Measurements from ENCODE around the gene MICA.

DNA sequence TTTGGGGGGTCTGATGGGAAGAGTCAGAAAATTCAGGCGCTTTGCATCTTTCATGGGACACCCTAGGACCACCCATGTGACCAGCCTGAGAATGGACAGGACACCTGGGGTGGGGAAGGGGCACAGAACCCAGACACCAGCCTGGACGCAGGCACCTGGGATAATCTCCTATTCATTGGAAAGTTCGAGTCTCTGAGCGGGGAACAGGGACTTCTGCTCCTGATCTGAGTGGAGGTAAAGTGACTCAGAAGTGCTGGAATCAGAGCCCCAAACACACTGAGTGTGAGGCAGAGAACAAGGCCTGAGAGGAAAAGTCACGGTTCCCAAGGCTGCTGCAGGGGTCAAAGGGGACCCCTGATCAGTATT, 47.8 kb upstream of the MICA start:
- TF ChIP-seq, protein P1, sequence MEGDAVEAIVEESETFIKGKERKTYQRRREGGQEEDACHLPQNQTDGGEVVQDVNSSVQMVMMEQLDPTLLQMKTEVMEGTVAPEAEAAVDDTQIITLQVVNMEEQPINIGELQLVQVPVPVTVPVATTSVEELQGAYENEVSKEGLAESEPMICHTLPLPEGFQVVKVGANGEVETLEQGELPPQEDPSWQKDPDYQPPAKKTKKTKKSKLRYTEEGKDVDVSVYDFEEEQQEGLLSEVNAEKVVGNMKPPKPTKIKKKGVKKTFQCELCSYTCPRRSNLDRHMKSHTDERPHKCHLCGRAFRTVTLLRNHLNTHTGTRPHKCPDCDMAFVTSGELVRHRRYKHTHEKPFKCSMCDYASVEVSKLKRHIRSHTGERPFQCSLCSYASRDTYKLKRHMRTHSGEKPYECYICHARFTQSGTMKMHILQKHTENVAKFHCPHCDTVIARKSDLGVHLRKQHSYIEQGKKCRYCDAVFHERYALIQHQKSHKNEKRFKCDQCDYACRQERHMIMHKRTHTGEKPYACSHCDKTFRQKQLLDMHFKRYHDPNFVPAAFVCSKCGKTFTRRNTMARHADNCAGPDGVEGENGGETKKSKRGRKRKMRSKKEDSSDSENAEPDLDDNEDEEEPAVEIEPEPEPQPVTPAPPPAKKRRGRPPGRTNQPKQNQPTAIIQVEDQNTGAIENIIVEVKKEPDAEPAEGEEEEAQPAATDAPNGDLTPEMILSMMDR (IDR thresholded peaks at IDR 0.05), result no peak
- TF ChIP-seq POLR2A (IDR thresholded peaks at IDR 0.05) (no peak), EP300 (IDR thresholded peaks at IDR 0.05; ENCODE audit: low read depth) (no peak)
